ENCODE data around the gene CDH13. TPM values are rescaled to one million over a fixed set of nuclear protein-coding genes. Genes with fewer than 3 reads are reported as not detected.

The CDH13 gene
- total and polyA plus RNA-seq, 7 donors: 6.1 to 30.7 (median 22.8) TPM

- Histone ChIP-seq H3K4me3 (no peak overlapping the region), H3K9me3 (no peaks in the 10 kb centered on the region), H3K36me3 (ENCODE audit: insufficient read depth in 1 of 2, low read depth in 1 of 2) (no peaks in the 10 kb centered on the region), H3K4me1 (peaks cover 20% of the 10 kb centered on the region), H3K27ac (no peak overlapping the region), H3K27me3 (ENCODE audit: insufficient read depth in 3 of 3, low read length in 2 of 3) (no peaks in the 10 kb centered on the region)
- WGBS, 3 donors: 96 to 98% (median 97%) methylated on average over 5 of the region's 5 CpGs
- DNase-seq (no peak), ATAC-seq (no peak)
- intact Hi-C loops (cut with DNase I): no loop called here
- no peak for TF ChIP-seq CTCF (IDR thresholded peaks at IDR 0.05)
Measured at GRCh38 chr16:83720213-83720612, 1093.4 kb downstream of the CDH13 start.

DNA sequence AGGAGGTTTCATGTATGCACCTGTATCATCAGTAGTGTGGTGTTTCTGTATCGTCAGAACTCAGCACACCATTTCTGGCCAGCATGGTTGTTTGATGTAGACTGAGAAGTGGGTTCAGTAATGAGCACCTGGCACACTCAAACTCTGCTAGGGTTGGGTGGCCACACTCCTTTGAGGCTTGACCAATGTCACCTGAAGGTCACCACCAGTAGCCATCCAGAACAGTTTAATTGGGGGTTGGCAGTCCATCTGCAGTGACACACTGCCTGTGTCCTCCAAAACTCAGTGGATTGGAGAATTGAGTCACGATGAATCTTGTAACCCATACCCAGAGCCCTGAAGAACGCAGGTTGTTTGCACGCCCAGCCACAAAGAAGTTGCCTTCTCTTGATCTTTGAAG, 1094.2 kb downstream of the CDH13 start:
- H3K36me3 ChIP-seq (ENCODE audit: insufficient read depth in 1 of 2, low read depth in 1 of 2): no peaks in the 10 kb centered on the region
- H3K4me1 ChIP-seq: peaks cover 20% of the 10 kb centered on the region
- no peak for TF ChIP-seq CTCF (IDR thresholded peaks at IDR 0.05)
- H3K4me3 ChIP-seq: no peak overlapping the region
- no peaks in the 10 kb centered on the region for H3K9me3 ChIP-seq
- H3K27ac ChIP-seq: no peak overlapping the region
- H3K27me3 ChIP-seq (ENCODE audit: insufficient read depth in 3 of 3, low read length in 2 of 3): no peaks in the 10 kb centered on the region
- 72 to 97% (median 96%) methylated on average over 4 of the region's 4 CpGs for WGBS, 3 donors
- DNase-seq (no peak), ATAC-seq (no peak)
- intact Hi-C loops (cut with DNase I): no loop called here

DNA sequence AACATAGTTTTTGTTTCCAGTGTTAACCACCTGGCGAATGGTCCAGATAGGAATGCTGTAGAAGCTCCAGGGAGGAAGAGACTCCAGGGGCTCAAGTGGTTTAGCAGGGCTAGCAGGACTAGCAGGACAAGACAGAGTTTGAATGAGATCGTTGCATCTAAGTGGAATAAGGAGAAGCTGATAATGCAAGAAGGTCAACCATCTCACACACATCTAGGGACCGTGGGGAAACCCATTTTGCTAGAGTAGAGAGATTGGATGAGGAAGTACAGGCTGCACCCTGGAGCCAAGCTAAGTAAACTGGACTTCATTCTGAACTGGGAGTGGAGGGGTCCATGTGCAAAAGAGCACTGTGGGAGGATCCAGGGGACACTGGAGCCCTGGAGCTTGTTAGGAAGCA, 1094.9 kb downstream of the CDH13 start:
- H3K9me3 ChIP-seq: no peaks in the 10 kb centered on the region
- no peak overlapping the region for H3K27ac ChIP-seq
- no peak for ATAC-seq
- no peak for DNase-seq
- peaks cover 20% of the 10 kb centered on the region for H3K4me1 ChIP-seq
- TF ChIP-seq CTCF (IDR thresholded peaks at IDR 0.05): no peak
- 57 to 82% (median 64%) methylated on average over 3 of the region's 3 CpGs for WGBS, 3 donors
- no peak overlapping the region for H3K4me3 ChIP-seq
- H3K27me3 ChIP-seq (ENCODE audit: insufficient read depth in 3 of 3, low read length in 2 of 3): no peaks in the 10 kb centered on the region
- H3K36me3 ChIP-seq (ENCODE audit: insufficient read depth in 1 of 2, low read depth in 1 of 2): no peaks in the 10 kb centered on the region
- intact Hi-C loops (cut with DNase I): no loop called here

DNA sequence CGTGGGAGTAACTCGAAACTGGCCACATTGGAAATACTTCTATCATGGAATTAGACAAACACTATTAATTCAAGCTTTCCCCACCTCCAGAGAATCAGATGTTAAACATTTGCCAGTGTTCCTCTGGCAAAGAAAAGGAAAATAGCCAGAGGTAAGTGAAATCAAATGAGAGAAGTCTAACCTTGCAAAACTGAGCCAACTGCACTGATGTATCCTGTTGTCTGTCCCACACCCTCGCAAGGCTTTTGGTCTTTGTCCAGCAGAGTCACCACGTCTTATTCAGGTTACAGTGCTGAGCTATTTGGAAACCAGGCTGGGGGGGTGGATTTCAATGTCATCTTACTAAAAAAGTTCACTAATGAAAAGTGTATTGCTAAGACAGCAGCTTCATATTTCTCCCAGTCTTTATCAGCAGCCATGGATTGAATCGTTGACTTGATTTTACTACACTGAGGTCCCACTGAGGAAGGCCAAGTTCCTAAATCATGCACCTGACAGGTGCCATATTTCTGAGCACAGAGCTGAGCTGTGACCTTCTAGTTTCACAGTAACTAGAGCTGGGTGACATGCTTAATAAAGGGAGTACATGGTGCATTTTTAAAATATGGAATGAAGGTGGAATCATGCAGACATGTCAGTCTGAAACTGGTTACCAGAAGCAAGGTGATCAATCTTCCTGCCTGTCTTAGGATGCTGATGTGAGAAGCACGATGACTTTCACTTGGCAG, 1095.9 kb downstream of the CDH13 start:
- 24 to 29% (median 25%) methylated on average over 6 of the region's 6 CpGs for WGBS, 3 donors
- intact Hi-C loops (cut with DNase I): no loop called here
- H3K9me3 ChIP-seq: no peaks in the 10 kb centered on the region
- no peak for TF ChIP-seq CTCF (IDR thresholded peaks at IDR 0.05)
- no peaks in the 10 kb centered on the region for H3K36me3 ChIP-seq (ENCODE audit: insufficient read depth in 1 of 2, low read depth in 1 of 2)
- H3K27ac ChIP-seq: peak overlapping the region; percentile 28
- no peak overlapping the region for H3K4me3 ChIP-seq
- peaks cover 20% of the 10 kb centered on the region for H3K4me1 ChIP-seq
- H3K27me3 ChIP-seq (ENCODE audit: insufficient read depth in 3 of 3, low read length in 2 of 3): no peaks in the 10 kb centered on the region
- ATAC-seq: peak; percentile 87 to 98 (median 91)
- peak; percentile 20 to 61 for DNase-seq

- H3K9me3 ChIP-seq: no peaks in the 10 kb centered on the region
- ATAC-seq (peak; percentile 21 to 66 (median 49)), DNase-seq (no peak)
- peak overlapping the region; percentile 28 for H3K27ac ChIP-seq
- 26 to 51% (median 38%) methylated on average over 3 of the region's 3 CpGs for WGBS, 3 donors
- H3K36me3 ChIP-seq (ENCODE audit: insufficient read depth in 1 of 2, low read depth in 1 of 2): no peaks in the 10 kb centered on the region
- H3K4me1 ChIP-seq: peaks cover 20% of the 10 kb centered on the region
- no peak overlapping the region for H3K4me3 ChIP-seq
- intact Hi-C loops (cut with DNase I): no loop called here
- no peak for TF ChIP-seq CTCF (IDR thresholded peaks at IDR 0.05)
- no peaks in the 10 kb centered on the region for H3K27me3 ChIP-seq (ENCODE audit: insufficient read depth in 3 of 3, low read length in 2 of 3)
Measured at GRCh38 chr16:83723244-83723643, 1096.5 kb downstream of the CDH13 start.

Data from psoas muscle (tissue), 8 donors.